DOHH2 (cell line): ENCODE data around the gene VEGFC.

Experiments used
- CTCF ChIP-seq: fragments of 200-600 bp; sonication (generic); IDR thresholded peaks from one replicate; pipeline ENCODE4 v1.5.1; 2014; ENCODE audit warnings: antibody characterized with exemption, mild to moderate bottlenecking, low read depth, low read length; ENCODE audit not compliant: poor library complexity, severe bottlenecking
- EZH2phosphoT487 ChIP-seq: fragments of 200-600 bp; sonication (generic); IDR thresholded peaks from 2 replicates; pipeline ENCODE4 v1.6.1; 2017; ENCODE audit warnings: borderline replicate concordance, mild to moderate bottlenecking, antibody characterized with exemption, low read length, moderate library complexity, mixed read lengths

- no peak for TF ChIP-seq CTCF
- no peak for TF ChIP-seq EZH2phosphoT487
Measured at GRCh38 chr4:176788971-176789370, 3.8 kb downstream of the VEGFC start.
